RWPE2 (cell line): Measurements from ENCODE around the gene ITGA5.

Source experiments
- ATAC-seq: fragments of 200-7000 bp; cut with Tn5 transposase; 3 replicates; pipeline ENCODE4 v1.9.1; 2021; ENCODE audit warnings: low read depth
- DNase-seq: peaks from one replicate; pipeline ENCODE4 v3.0.0-alpha.2; 2020; ENCODE audit warnings: low spot score
- H3K27ac ChIP-seq: fragments of 450-650 bp; 2 replicates; pipeline ENCODE4 v1.5.1; 2017; ENCODE audit warnings: mild to moderate bottlenecking; ENCODE audit not compliant: poor library complexity, severe bottlenecking
- H3K27me3 ChIP-seq: fragments of 250-450 bp; sonication (Bioruptor Pico); 2 replicates; pipeline ENCODE4 v1.5.1; 2021; ENCODE audit warnings: mild to moderate bottlenecking, moderate library complexity; ENCODE audit not compliant: insufficient read depth, poor library complexity, severe bottlenecking
- H3K36me3 ChIP-seq: fragments of 250-450 bp; sonication (Bioruptor Pico); 2 replicates; pipeline ENCODE4 v1.5.1; 2020; ENCODE audit warnings: low read depth, mild to moderate bottlenecking, moderate library complexity
- H3K4me1 ChIP-seq: fragments of 250-450 bp; sonication (Bioruptor Pico); 2 replicates; pipeline ENCODE4 v1.5.1; 2021; ENCODE audit warnings: mild to moderate bottlenecking, moderate library complexity; ENCODE audit not compliant: insufficient read depth, poor library complexity, severe bottlenecking
- H3K4me3 ChIP-seq: fragments of 250-450 bp; sonication (Bioruptor Pico); 2 replicates; pipeline ENCODE4 v1.5.1; 2021; ENCODE audit warnings: mild to moderate bottlenecking, moderate library complexity; ENCODE audit not compliant: severe bottlenecking
- H3K9me3 ChIP-seq: fragments of 250-450 bp; sonication (Bioruptor Pico); 2 replicates; pipeline ENCODE4 v1.5.1; 2021; ENCODE audit warnings: mild to moderate bottlenecking, moderate library complexity; ENCODE audit not compliant: severe bottlenecking
- TF ChIP-seq, protein P1 (sequence below): fragments of 450-650 bp; IDR thresholded peaks from one replicate; pipeline ENCODE4 v1.5.1; 2017; ENCODE audit warnings: mild to moderate bottlenecking, moderate library complexity; ENCODE audit not compliant: poor library complexity, severe bottlenecking

The ITGA5 gene

DNA sequence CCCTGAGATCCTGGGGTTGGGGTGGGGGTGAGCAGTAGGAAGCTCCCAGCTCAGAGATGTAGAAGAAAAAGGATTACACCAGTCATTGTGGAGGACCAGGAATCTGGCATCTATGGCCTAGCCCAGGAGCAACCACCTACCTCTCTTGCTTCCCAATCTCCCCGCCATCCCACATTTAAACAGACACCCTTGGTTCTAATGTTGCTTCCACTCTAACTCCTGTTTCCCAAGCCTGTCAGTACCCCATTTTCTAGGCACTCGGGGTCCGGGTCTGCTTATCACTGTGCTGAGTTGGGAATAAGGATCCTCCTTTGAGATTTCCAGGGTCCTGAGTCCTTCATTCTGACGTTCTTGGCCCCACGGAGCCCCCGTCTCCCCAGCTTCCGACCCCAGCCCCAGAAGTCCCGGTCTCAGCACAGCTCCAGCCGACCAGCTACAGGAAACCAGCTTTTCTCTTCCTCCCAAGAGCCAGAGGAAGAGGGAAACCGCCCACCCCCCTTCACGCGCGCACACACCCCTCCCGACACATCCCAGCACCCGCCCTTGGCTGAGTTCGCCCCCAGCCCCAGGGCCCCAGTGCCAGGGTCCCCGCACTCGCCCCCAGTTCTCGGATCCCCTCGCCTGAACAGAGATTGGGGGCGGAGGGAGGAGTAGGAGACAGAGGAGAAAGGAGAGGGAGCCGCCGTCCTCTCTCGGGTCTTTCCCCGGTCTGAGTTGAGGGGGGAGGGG, 1.2 kb downstream of the ITGA5 start:
- Histone ChIP-seq H3K27ac (peak overlapping the region; percentile 92), H3K4me3 (peak overlapping the region; percentile 99), H3K36me3 (peaks cover 41% of the 10 kb centered on the region), H3K27me3 (no peaks in the 10 kb centered on the region), H3K4me1 (peaks cover 70% of the 10 kb centered on the region), H3K9me3 (no peaks in the 10 kb centered on the region)
- no peak for DNase-seq
- TF ChIP-seq, protein P1, sequence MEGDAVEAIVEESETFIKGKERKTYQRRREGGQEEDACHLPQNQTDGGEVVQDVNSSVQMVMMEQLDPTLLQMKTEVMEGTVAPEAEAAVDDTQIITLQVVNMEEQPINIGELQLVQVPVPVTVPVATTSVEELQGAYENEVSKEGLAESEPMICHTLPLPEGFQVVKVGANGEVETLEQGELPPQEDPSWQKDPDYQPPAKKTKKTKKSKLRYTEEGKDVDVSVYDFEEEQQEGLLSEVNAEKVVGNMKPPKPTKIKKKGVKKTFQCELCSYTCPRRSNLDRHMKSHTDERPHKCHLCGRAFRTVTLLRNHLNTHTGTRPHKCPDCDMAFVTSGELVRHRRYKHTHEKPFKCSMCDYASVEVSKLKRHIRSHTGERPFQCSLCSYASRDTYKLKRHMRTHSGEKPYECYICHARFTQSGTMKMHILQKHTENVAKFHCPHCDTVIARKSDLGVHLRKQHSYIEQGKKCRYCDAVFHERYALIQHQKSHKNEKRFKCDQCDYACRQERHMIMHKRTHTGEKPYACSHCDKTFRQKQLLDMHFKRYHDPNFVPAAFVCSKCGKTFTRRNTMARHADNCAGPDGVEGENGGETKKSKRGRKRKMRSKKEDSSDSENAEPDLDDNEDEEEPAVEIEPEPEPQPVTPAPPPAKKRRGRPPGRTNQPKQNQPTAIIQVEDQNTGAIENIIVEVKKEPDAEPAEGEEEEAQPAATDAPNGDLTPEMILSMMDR: no peak
- ATAC-seq: no peak

DNA sequence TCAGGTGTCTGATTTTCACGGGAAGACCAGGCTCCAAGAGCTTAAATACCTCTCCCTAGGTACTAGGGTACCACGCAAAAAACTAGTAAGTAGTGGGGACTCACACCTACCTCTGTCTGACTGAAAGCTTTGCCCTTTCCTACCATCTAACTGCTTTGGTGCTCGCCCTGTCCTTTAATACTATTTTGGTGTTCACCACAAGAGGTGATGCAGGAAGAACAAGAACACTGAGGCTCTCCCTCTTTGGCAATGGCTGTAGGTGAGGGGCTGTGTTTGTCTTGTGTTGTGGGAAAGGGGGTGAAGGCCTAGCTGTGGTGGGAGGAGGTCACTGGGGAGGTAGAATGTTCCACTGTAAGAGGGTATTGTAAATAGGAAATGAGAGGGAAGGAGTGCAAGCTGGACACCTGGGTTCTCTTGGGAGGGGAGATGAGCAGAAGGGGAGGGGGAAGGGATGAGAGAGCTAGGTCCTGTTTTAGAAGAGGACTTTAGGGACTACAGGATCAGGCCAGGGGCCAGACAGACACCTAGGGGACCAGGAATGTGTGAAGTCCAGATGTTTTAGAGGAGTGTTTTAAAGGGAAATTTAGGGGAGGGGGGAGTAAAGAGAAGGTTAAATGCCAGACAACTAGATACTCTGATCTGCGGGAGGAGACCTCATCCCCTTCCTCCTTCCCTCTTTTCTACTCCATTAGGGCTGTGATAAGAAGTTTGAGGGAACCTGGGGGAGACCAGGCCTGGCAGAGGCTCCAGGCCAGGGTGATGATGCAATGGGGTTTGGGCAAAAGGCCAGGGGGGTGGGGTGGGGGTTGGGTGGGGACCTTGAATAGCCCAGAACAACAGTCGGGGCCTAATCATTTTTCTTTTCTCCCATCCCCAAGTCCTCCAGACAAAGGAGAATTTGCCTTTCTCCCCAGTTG, 2.1 kb downstream of the ITGA5 start:
- Histone ChIP-seq H3K27ac (peak overlapping the region; percentile 92), H3K9me3 (no peaks in the 10 kb centered on the region), H3K4me3 (peak overlapping the region; percentile 99), H3K4me1 (peaks cover 70% of the 10 kb centered on the region), H3K27me3 (no peaks in the 10 kb centered on the region), H3K36me3 (peaks cover 50% of the 10 kb centered on the region)
- no peak for ATAC-seq
- no peak for DNase-seq
- TF ChIP-seq, protein P1: no peak

DNA sequence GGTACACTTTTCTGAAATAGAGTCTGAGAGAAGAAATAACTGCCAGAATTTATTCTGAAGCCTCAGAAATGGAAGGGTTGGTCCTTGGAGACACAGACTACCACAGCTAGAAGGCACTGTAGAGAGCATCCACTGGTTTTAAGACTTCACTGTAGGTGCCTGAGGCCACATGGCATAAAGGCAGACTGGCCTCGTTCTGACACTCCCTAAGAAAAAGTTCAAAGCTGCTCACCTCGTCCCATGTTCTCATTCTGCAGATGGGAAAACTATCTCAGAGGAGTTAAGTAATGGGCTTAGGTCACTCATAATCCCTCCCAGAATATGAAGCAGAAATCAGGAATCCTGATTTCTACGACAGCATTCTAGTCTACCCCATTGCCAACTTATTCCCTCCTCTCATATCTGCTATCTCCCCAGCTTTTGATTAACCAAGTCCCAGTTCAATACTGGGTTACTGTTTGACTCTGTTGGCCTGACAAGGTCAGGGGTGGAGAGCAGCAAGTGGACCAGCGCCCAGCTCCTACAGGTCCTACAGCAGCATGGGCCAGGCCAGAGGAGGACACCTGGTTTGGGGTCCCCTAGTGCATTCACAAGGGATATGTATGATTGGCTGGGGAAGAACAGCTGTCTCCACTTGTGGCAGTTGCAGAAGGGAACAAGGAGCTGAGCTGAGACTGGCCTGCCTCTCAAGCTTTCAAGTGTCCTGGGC, 3.7 kb downstream of the ITGA5 start:
- ATAC-seq (no peak), DNase-seq (no peak)
- H3K36me3 ChIP-seq: peaks cover 63% of the 10 kb centered on the region
- H3K27me3 ChIP-seq: no peaks in the 10 kb centered on the region
- H3K4me1 ChIP-seq: peaks cover 65% of the 10 kb centered on the region
- H3K9me3 ChIP-seq: no peaks in the 10 kb centered on the region
- TF ChIP-seq, protein P1: no peak
- no peak overlapping the region for H3K4me3 ChIP-seq
- H3K27ac ChIP-seq: peak overlapping the region; percentile 92

DNA sequence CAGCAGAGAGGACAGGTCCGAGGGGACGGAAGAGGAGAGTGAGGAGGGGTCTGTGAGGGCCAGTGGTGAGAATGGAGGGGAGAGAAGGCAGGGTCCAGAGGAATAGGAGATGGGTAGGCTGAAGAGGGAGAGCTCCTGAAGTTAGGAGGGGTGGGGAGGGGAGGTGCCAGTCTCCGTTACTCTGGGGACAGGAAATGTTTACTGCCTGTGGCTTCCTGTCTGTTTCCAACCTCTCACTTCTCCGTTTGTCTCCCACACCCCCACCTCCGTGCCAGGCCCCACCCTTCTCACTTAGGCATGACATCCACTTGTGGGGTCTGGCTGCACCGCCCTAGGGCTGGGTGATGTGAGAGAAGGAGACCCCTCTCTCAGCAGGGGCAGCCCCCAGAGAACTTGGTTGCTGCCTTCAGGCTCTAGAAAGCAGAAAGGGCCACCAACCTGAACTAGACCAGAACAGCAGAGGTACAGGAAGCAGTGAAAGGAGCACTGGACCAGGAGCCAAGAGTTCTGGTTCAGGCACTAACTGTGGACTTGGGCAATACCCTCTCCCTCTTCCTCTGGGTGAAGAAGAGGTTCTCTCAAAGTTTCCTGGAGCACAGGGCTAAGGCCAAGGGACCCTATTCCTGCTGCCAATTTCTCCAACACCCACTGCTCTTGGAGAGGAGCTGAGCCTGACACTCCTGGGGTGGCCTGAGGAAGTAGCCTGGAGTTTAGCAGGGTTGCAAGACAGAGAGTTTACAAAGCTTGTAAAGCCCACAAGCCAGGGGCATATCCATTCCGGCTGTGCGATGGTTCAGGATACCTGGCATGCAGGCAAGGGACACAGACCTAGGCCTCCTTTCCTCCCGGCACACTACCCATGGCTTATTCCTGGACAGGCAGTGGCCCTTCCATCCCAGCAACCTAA, 5.5 kb downstream of the ITGA5 start:
- TF ChIP-seq, protein P1: no peak
- no peak for ATAC-seq
- Histone ChIP-seq H3K4me1 (peaks cover 58% of the 10 kb centered on the region), H3K27ac (peak overlapping the region; percentile 92), H3K27me3 (no peaks in the 10 kb centered on the region), H3K4me3 (no peak overlapping the region), H3K36me3 (peaks cover 82% of the 10 kb centered on the region), H3K9me3 (no peaks in the 10 kb centered on the region)
- no peak for DNase-seq
